NCI-H446 (cell line): Measurements from ENCODE around the gene CSKMT.
"Not testable (repeated sequence)": the region's sequence is repeated elsewhere in the genome, so short reads cannot be mapped to it uniquely, and the experiment has no call there.

Experiments used
- DNase-seq, 2 experiments: peaks; one replicate each; lab custom pipeline; 2025; lab: John Stamatoyannopoulos, UW

The CSKMT gene

GRCh38 chr11:62656796-62657429 lies 8.2 kb upstream of the CSKMT start:
- DNase-seq: no peak

GRCh38 chr11:62664405-62665074 lies 572 bp upstream of the CSKMT start:
- peak in 1 of 2 experiments; percentile 71 for DNase-seq

GRCh38 chr11:62665599-62666258 lies 617 bp downstream of the CSKMT start:
- peak in 1 of 2 experiments; percentile 55 for DNase-seq

GRCh38 chr11:62666259-62666926 lies 1.3 kb downstream of the CSKMT start:
- DNase-seq: no peak

GRCh38 chr11:62667460-62667859 lies 2.3 kb downstream of the CSKMT start:
- no peak for DNase-seq

- peak in 1 of 2 experiments; percentile 66 for DNase-seq
These were observed 4.5 kb downstream of the CSKMT start for GRCh38 chr11:62669420-62670161.

GRCh38 chr11:62671236-62671607 lies 6.1 kb downstream of the CSKMT start:
- no peak for DNase-seq

- DNase-seq: peak; percentile 69 to 89
These were observed 6.7 kb downstream of the CSKMT start, which contains the start of the genes LBHD1 and UQCC3 for GRCh38 chr11:62671608-62672389. Gene LBHD1, minus strand, starts transcription at chr11:62672267. Its CDS starts 2,236 bp downstream, at chr11:62670031. Gene UQCC3, plus strand, starts transcription at chr11:62671673. Its CDS starts 73 bp downstream, at chr11:62671746.

- no peak for DNase-seq
These were observed 8.0 kb downstream of the CSKMT start for GRCh38 chr11:62673196-62673525.

GRCh38 chr11:62675415-62675814 lies 10.3 kb downstream of the CSKMT start:
- DNase-seq: not testable (repeated sequence)

GRCh38 chr11:62676698-62677097 lies 11.6 kb downstream of the CSKMT start:
- no peak for DNase-seq

GRCh38 chr11:62677156-62677555 lies 12.0 kb downstream of the CSKMT start:
- no peak for DNase-seq

- no peak for DNase-seq
These were observed 12.6 kb downstream of the CSKMT start for GRCh38 chr11:62677714-62678113.

- no peak for DNase-seq
These were observed 13.3 kb downstream of the CSKMT start for GRCh38 chr11:62678433-62678769.

GRCh38 chr11:62678770-62679696 lies 13.9 kb downstream of the CSKMT start, which contains the start of gene UBXN1:
Gene UBXN1, minus strand, starts transcription at chr11:62679073. Its CDS starts 150 bp downstream, at chr11:62678923.
- peak; percentile 79 to 91 for DNase-seq

- peak; percentile 43 to 77 for DNase-seq
These were observed 15.7 kb downstream of the CSKMT start for GRCh38 chr11:62680825-62681240.

- DNase-seq: no peak
These were observed 17.4 kb downstream of the CSKMT start for GRCh38 chr11:62682518-62682917.

- no peak for DNase-seq
These were observed 22.6 kb downstream of the CSKMT start for GRCh38 chr11:62687508-62688396.

- DNase-seq: no peak
These were observed 23.4 kb downstream of the CSKMT start for GRCh38 chr11:62688491-62688890.
